PC-9 (cell line): ENCODE data around the gene AP2B1. TPM values are rescaled to one million over a fixed set of nuclear protein-coding genes. Genes with fewer than 3 reads are reported as not detected.
A peak's percentile ranks its signal among the peaks of the same experiment; 100 is the strongest.

Experiments
- BruUV-seq: library from RNA; stranded (reverse); fragments of 400-500 nt; replicated peaks from 2 replicates; lab custom pipeline; 2021; lab: Mats Ljungman, UMichigan
- CTCF ChIA-PET: fragments of 300-600 bp; sonication (Branson Sonifier 250); formaldehyde crosslinking; loops from one replicate; lab custom pipeline; 2022; ENCODE audit warnings: antibody characterized with exemption; lab: Charles Lee
- POLR2A ChIA-PET: fragments of 300-600 bp; sonication (Branson Sonifier 250); formaldehyde crosslinking; loops from one replicate; lab custom pipeline; 2022; ENCODE audit warnings: antibody characterized with exemption; ENCODE audit not compliant: unreplicated experiment; lab: Charles Lee
- DNase-seq, 2 experiments: peaks; one replicate each; pipeline versions ENCODE4 v3.0.0 to v3.0.0-alpha.2; 2015 to 2022; ENCODE audit warnings: mixed read lengths in 1 of 2
- H2AFZ ChIP-seq: fragments of 200-600 bp; sonication (generic); 2 replicates; pipeline ENCODE4 v1.8.1; 2017; ENCODE audit warnings: antibody characterized with exemption
- H3F3A ChIP-seq: fragments of 200-600 bp; sonication (generic); 2 replicates; pipeline ENCODE4 v1.8.1; 2017; ENCODE audit warnings: antibody characterized with exemption, mild to moderate bottlenecking, low read depth; ENCODE audit not compliant: insufficient read depth
- H3K27ac ChIP-seq: fragments of 200-600 bp; sonication (generic); 2 replicates; pipeline ENCODE4 v1.6.1; 2016; ENCODE audit warnings: mixed run types
- H3K27me3 ChIP-seq: fragments of 200-600 bp; sonication (generic); 2 replicates; pipeline ENCODE4 v1.6.1; 2016; ENCODE audit warnings: low read depth, mixed run types; ENCODE audit not compliant: insufficient read depth
- H3K36me3 ChIP-seq: fragments of 200-600 bp; sonication (generic); 2 replicates; pipeline ENCODE4 v1.6.1; 2016; ENCODE audit warnings: low read depth, mixed run types
- H3K4me1 ChIP-seq: fragments of 200-600 bp; sonication (generic); replicated peaks from 2 replicates; pipeline ENCODE4 v1.6.1; 2016; ENCODE audit warnings: mixed run types; ENCODE audit not compliant: insufficient read depth
- H3K4me2 ChIP-seq: fragments of 200-600 bp; sonication (generic); 2 replicates; pipeline ENCODE4 v1.6.1; 2017; ENCODE audit warnings: mixed run types
- H3K4me3 ChIP-seq: fragments of 200-600 bp; sonication (generic); 2 replicates; pipeline ENCODE4 v1.6.1; 2016; ENCODE audit warnings: mixed run types
- H3K79me2 ChIP-seq: fragments of 200-600 bp; sonication (generic); 2 replicates; pipeline ENCODE4 v1.6.1; 2017; ENCODE audit warnings: low read depth, mixed run types
- H3K9me2 ChIP-seq: fragments of 200-600 bp; sonication (generic); 2 replicates; pipeline ENCODE4 v1.8.1; 2017; ENCODE audit warnings: mild to moderate bottlenecking; ENCODE audit not compliant: insufficient read depth
- H3K9me3 ChIP-seq: fragments of 200-600 bp; sonication (generic); 2 replicates; pipeline ENCODE4 v1.8.1; 2016; ENCODE audit warnings: low read depth; ENCODE audit not compliant: insufficient read depth
- H4K20me1 ChIP-seq: fragments of 200-600 bp; sonication (generic); 2 replicates; pipeline ENCODE4 v1.8.1; 2017; ENCODE audit not compliant: insufficient read depth
- CTCF ChIP-seq: fragments of 200-600 bp; sonication (generic); conservative IDR thresholded peaks from 2 replicates; pipeline ENCODE4 v1.6.1; 2017; ENCODE audit warnings: mixed run types, antibody characterized with exemption, mild to moderate bottlenecking, moderate library complexity
- EZH2 ChIP-seq: fragments of 200-600 bp; sonication (generic); IDR thresholded peaks from 2 replicates; pipeline ENCODE4 v1.8.0; 2017; ENCODE audit warnings: antibody characterized with exemption, low read depth
- intact Hi-C: fragments of 100-400 bp; cut with micrococcal nuclease; formaldehyde crosslinking; loops from one replicate; pipeline ENCODE4 v1.10.0; 2022; ENCODE audit not compliant: unreplicated experiment
- total RNA-seq: library from RNA; stranded (reverse); gene quantifications from 2 replicates; pipeline ENCODE4 v1.2.3, GENCODE V29; 2021

AP2B1 gene
- total RNA-seq, 1 experiment from 2014 or later: 186 TPM

GRCh38 chr17:35575759-35576158 is 11.4 kb upstream of the AP2B1 start:
- ChIA-PET CTCF (no interaction called here), POLR2A (no interaction called here)
- no TSS peak for BruUV-seq

GRCh38 chr17:35577830-35578196 is 9.3 kb upstream of the AP2B1 start:
- BruUV-seq: no TSS peak
- no peaks in the 10 kb centered on the region for H3K9me2 ChIP-seq
- H4K20me1 ChIP-seq: no peaks in the 10 kb centered on the region
- H3K9me3 ChIP-seq: no peaks in the 10 kb centered on the region
- intact Hi-C loops: loop anchor here (1.0 to 2.0 kb wide), 3 partner anchors 9 to 335 kb away; partner anchors contain the start of genes AP2B1 and SLFN5
- peaks cover 15% of the 10 kb centered on the region for H3K4me1 ChIP-seq
- POLR2A ChIA-PET: interaction anchor here (0.6 kb wide), 1 partner anchor 14 kb away, joined by 4 read pairs; no protein-coding TSS in a partner anchor
- H3K79me2 ChIP-seq: no peaks in the 10 kb centered on the region
- H3K4me2 ChIP-seq: peak overlapping the region; percentile 88
- CTCF ChIA-PET: no interaction called here
- H3F3A ChIP-seq: peaks cover 32% of the 10 kb centered on the region; the same call in 1 of the 2 replicates
- H3K36me3 ChIP-seq: no peaks in the 10 kb centered on the region
- H3K27ac ChIP-seq: 0 out of 2 replicates have a peak overlapping the region, but pooled peaks have one; percentile 2
- H3K4me3 ChIP-seq: peak overlapping the region; percentile 67
- DNase-seq: no peak
- TF ChIP-seq CTCF (no peak), EZH2 (no peak)
- H2AFZ ChIP-seq: peak overlapping the region; percentile 89
- H3K27me3 ChIP-seq: no peaks in the 10 kb centered on the region

More at GRCh38 chr17:35575759-35576158, 11.4 kb upstream of the AP2B1 start:
- peaks cover 11% of the 10 kb centered on the region for H3K79me2 ChIP-seq
- H3F3A ChIP-seq: peaks cover 36% of the 10 kb centered on the region; the same call in 1 of the 2 replicates
- intact Hi-C loops: no loop called here
- H3K4me3 ChIP-seq: no peak overlapping the region
- H3K9me3 ChIP-seq: no peaks in the 10 kb centered on the region
- TF ChIP-seq CTCF (no peak), EZH2 (no peak)
- DNase-seq: no peak
- H2AFZ ChIP-seq: no peak overlapping the region
- H3K36me3 ChIP-seq: no peaks in the 10 kb centered on the region
- H3K4me1 ChIP-seq: peaks cover 15% of the 10 kb centered on the region
- no peaks in the 10 kb centered on the region; the same call in 1 of the 2 replicates for H4K20me1 ChIP-seq
- H3K27ac ChIP-seq: no peak overlapping the region
- no peak overlapping the region for H3K4me2 ChIP-seq
- H3K9me2 ChIP-seq: no peaks in the 10 kb centered on the region
- no peaks in the 10 kb centered on the region for H3K27me3 ChIP-seq

GRCh38 chr17:35578197-35578928 is 8.8 kb upstream of the AP2B1 start, which contains the start of gene PEX12:
Gene PEX12, minus strand, starts transcription at chr17:35578571. Its CDS starts 550 bp downstream, at chr17:35578021.
- H3K4me2 ChIP-seq: peak within 1 kb of the TSS; percentile 88
- H3K4me3 ChIP-seq: peak within 1 kb of the TSS; percentile 67
- intact Hi-C loops: loop anchor here (1.0 to 2.0 kb wide), 3 partner anchors 9 to 336 kb away; partner anchors contain the start of genes AP2B1 and SLFN5
- no peaks in the 10 kb centered on the region for H3K27me3 ChIP-seq
- H3K79me2 ChIP-seq: no peaks in the 10 kb centered on the region
- H4K20me1 ChIP-seq: no peaks in the 10 kb centered on the region
- H2AFZ ChIP-seq: peak within 1 kb of the TSS; percentile 89
- H3K4me1 ChIP-seq: peaks cover 15% of the 10 kb centered on the region
- no peaks in the 10 kb centered on the region for H3K9me3 ChIP-seq
- peaks cover 32% of the 10 kb centered on the region; the same call in 1 of the 2 replicates for H3F3A ChIP-seq
- TSS peak; percentile 88 for BruUV-seq
- H3K27ac ChIP-seq: peak within 1 kb of the TSS; percentile 45; the same call in 1 of the 2 replicates
- ChIA-PET POLR2A (interaction anchor here (0.6 kb wide), 1 partner anchor 13 kb away, joined by 4 read pairs; no protein-coding TSS in a partner anchor), CTCF (interaction anchor here (0.7 kb wide), 1 partner anchor 56 kb away, joined by 5 read pairs; no protein-coding TSS in a partner anchor)
- no peaks in the 10 kb centered on the region for H3K36me3 ChIP-seq
- no peaks in the 10 kb centered on the region for H3K9me2 ChIP-seq
- TF ChIP-seq EZH2: no peak
- TF ChIP-seq CTCF: no peak
- peak; percentile 61 to 73 for DNase-seq
